ENCODE measurements around the gene LHX4.

Gene LHX4

DNA sequence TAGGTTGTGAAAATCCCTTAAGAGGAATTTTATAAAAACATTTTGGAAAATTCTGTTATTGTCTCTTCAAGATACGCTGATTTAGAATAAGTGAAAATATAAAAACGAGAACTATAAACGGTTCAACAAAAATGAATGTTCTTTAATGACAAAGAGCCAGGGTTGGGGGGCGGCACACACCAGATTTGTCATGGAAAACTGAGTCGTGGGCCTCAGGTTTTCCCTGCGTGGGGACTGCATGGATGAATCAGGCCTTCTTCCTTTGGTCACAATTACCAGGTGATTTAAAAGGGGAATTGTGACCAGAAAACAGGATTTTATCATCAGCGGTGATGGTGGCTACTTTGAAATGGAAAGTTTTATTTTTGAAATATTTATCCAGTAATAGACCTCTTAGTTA is 8.6 kb downstream of the LHX4 start:
- TF ChIP-seq, protein P1, sequence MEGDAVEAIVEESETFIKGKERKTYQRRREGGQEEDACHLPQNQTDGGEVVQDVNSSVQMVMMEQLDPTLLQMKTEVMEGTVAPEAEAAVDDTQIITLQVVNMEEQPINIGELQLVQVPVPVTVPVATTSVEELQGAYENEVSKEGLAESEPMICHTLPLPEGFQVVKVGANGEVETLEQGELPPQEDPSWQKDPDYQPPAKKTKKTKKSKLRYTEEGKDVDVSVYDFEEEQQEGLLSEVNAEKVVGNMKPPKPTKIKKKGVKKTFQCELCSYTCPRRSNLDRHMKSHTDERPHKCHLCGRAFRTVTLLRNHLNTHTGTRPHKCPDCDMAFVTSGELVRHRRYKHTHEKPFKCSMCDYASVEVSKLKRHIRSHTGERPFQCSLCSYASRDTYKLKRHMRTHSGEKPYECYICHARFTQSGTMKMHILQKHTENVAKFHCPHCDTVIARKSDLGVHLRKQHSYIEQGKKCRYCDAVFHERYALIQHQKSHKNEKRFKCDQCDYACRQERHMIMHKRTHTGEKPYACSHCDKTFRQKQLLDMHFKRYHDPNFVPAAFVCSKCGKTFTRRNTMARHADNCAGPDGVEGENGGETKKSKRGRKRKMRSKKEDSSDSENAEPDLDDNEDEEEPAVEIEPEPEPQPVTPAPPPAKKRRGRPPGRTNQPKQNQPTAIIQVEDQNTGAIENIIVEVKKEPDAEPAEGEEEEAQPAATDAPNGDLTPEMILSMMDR (IDR thresholded peaks at IDR 0.05; ENCODE audit: extremely low read depth, missing control alignments), result no peak
- no peak for DNase-seq (ENCODE audit: low spot score)

- DNase-seq (ENCODE audit: low spot score), result no peak
- TF ChIP-seq, protein P1 (IDR thresholded peaks at IDR 0.05; ENCODE audit: extremely low read depth, missing control alignments), result no peak
Measured at GRCh38 chr1:180239145-180240096, 9.4 kb downstream of the LHX4 start.

DNA sequence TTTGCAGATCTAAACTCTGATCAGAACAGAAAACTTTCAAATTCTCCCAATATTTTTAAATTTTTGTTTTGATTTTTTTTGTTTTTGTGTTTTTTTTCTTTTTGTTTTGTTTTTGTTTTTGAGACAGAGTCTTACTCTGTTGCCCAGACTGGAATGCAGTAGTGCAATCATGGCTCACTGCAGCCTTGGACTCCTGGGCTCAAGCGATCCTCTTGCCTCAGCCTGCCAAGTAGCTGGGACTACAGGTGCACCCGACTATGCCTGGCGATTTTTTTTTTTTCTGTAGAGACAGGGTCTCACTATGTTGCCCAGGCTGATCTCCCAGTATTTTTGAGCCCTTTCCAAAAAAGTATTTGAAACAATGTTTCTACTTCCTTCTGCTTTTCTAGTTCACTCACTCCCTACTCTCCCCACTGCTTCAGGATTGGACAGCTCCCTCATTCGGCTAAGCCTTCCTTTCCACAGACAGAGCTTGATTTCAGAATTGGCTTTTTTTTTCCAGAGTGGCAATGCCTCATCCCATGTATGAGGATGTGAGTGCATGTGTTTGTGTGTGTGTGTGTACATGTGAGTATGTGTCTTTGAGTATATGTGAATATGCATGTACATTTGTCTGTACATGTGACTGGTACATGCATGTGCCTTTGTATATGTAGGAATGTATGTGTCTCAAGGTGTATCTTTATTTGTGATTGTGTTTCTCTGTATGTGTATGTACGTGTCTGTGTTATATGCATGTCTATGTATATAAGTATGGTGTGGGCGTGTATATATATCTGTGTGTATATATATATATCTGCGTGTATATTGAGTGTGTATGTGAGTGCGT is 11.9 kb downstream of the LHX4 start:
- no peak for DNase-seq (ENCODE audit: low spot score)
- TF ChIP-seq, protein P1 (IDR thresholded peaks at IDR 0.05; ENCODE audit: extremely low read depth, missing control alignments), result no peak

- TF ChIP-seq, protein P1 (IDR thresholded peaks at IDR 0.05; ENCODE audit: extremely low read depth, missing control alignments), result no peak
Measured at GRCh38 chr1:180243517-180244221, 13.6 kb downstream of the LHX4 start.

DNA sequence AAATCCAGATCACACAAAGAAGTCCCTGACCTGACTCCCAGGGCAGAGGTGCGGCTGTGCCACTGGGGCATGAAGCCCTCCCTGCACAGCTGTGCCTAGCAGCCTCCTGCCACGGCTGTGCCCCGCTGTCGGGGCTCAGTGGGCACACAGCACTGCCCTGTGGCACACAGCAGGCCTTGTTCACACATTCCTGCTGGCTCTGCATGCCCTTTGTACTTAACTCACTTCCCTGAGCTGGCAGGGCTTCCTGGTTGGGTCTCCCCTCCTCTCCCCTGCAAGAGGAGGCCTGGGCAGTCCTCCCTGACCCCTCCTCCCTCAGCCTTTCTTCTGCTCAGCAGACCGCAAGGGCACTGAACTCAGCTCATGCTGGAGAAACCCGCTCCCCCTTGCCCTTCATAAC is 14.8 kb downstream of the LHX4 start:
- TF ChIP-seq, protein P1 (IDR thresholded peaks at IDR 0.05; ENCODE audit: extremely low read depth, missing control alignments), result no peak
- no peak for DNase-seq (ENCODE audit: low spot score)

More at GRCh38 chr1:180243517-180244221, 13.6 kb downstream of the LHX4 start:
- DNase-seq (ENCODE audit: low spot score), result no peak

DNA sequence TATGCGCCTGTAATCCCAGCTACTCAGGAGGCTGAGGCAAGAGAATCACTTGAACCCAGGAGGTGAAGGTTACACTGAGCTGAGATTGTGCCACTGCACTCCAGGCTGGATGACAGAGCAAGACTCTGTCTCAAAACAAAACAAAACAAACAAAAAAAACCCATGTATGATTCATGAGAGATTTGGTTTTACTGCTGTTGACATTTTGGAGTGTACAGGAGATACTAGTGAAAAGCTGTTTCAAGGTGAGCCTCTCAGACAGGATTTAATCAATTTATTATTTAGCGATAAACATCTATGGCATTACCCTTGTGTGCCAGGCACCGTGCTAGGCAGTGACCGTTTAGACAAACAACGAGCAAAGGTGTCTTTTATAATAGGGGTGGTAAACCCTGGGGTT is 16.5 kb downstream of the LHX4 start:
- no peak for DNase-seq (ENCODE audit: low spot score)
- TF ChIP-seq, protein P1 (IDR thresholded peaks at IDR 0.05; ENCODE audit: extremely low read depth, missing control alignments), result no peak
